Adrenal gland (tissue), 5 donors: ENCODE results near the gene GRK1.

Experiments used
- CTCF ChIP-seq, 6 experiments: fragments of 450-650 bp in 4 of 6; fragments of 200-600 bp in 2 of 6; sonication (generic) in 1 of 6; IDR thresholded peaks; 1 replicate in 5 of 6; 2 replicates in 1 of 6; pipeline versions ENCODE4 v1.5.1 to v1.8.0; 2016 to 2021; ENCODE audit warnings: antibody characterized with exemption in 6 of 6, mild to moderate bottlenecking in 2 of 6, moderate library complexity in 1 of 6
- POLR2A ChIP-seq, 2 donors: fragments of 450-650 bp; IDR thresholded peaks; one replicate each; pipeline ENCODE4 v1.6.1; 2017; ENCODE audit warnings: antibody characterized with exemption in 2 of 2, mild to moderate bottlenecking in 2 of 2, moderate library complexity in 1 of 2
- donor health status: DM: no; HTN: no; CAD: no.

- no peak for TF ChIP-seq CTCF (IDR thresholded peaks at IDR 0.05)
- no peak for TF ChIP-seq POLR2A (IDR thresholded peaks at IDR 0.05)
Observed at GRCh38 chr13:113664751-113665596, 2.0 kb upstream of the GRK1 start.
